AG09319 (cell line): ENCODE measurements around the gene LCTL.

Source experiments
- DNase-seq: peaks from one replicate; pipeline ENCODE4 v3.0.0-alpha.2; 2010; ENCODE audit warnings: low read depth; ENCODE audit errors: extremely low read depth
- CTCF ChIP-seq: IDR thresholded peaks from 2 replicates; pipeline ENCODE4 v1.5.1; 2011; ENCODE audit warnings: low read depth, mild to moderate bottlenecking, inconsistent platforms, low read length, moderate library complexity

The LCTL gene

GRCh38 chr15:66542896-66543295, 22.9 kb downstream of the LCTL start:
- TF ChIP-seq CTCF: no peak
- DNase-seq: no peak

- TF ChIP-seq CTCF: no peak
- no peak for DNase-seq
Observed at GRCh38 chr15:66535056-66535455, 30.7 kb downstream of the LCTL start.

GRCh38 chr15:66524838-66525237, 41.0 kb downstream of the LCTL start:
- TF ChIP-seq CTCF: no peak
- DNase-seq: no peak

GRCh38 chr15:66523926-66524325, 41.9 kb downstream of the LCTL start:
- no peak for DNase-seq
- no peak for TF ChIP-seq CTCF

- no peak for DNase-seq
Observed at GRCh38 chr15:66515901-66516322, 49.9 kb downstream of the LCTL start.

GRCh38 chr15:66514586-66514985, 51.2 kb downstream of the LCTL start:
- TF ChIP-seq CTCF: no peak
- no peak for DNase-seq

More at GRCh38 chr15:66515901-66516322, 49.9 kb downstream of the LCTL start:
- no peak for TF ChIP-seq CTCF

- no peak for DNase-seq
- no peak for TF ChIP-seq CTCF
Observed at GRCh38 chr15:66508293-66508883, 57.4 kb downstream of the LCTL start.
